ENCODE results near the gene CALHM5.

The CALHM5 gene

GRCh38 chr6:116468293-116468692 lies 43.1 kb upstream of the CALHM5 start:
- no peak for TF ChIP-seq CTCF (IDR thresholded peaks at IDR 0.05; ENCODE audit: insufficient read depth, low read depth, low read length, missing control alignments)
- no peak overlapping the region for H3K4me3 ChIP-seq (ENCODE audit: low read depth, low read length)
- DNase-seq (ENCODE audit: low read depth): no peak

DNA sequence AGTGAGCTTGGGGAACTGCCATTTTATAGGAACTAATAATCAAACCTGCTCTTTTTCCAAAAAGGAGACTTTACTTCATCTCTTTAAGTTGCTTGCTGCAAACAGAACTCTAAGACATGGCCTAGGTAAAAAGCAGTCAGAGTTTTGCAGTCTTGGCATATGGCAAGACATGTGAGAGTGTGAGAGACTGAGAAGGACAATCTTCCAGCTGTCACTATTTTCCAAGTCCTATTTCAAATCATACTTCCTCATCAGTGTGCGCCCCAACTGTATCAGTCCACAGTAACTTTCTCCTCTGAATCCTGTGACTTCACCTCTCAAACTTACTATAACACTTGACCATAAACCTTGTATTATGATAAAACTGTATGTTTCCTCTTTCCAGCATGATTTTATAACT lies 39.9 kb upstream of the CALHM5 start:
- no peak for TF ChIP-seq CTCF (IDR thresholded peaks at IDR 0.05; ENCODE audit: insufficient read depth, low read depth, low read length, missing control alignments)
- no peak overlapping the region for H3K4me3 ChIP-seq (ENCODE audit: low read depth, low read length)
- DNase-seq (ENCODE audit: low read depth): no peak

- DNase-seq (ENCODE audit: low read depth): no peak
- TF ChIP-seq CTCF (IDR thresholded peaks at IDR 0.05; ENCODE audit: insufficient read depth, low read depth, low read length, missing control alignments): no peak
- no peak overlapping the region for H3K4me3 ChIP-seq (ENCODE audit: low read depth, low read length)
These were observed 38.7 kb upstream of the CALHM5 start for GRCh38 chr6:116472706-116473105.

DNA sequence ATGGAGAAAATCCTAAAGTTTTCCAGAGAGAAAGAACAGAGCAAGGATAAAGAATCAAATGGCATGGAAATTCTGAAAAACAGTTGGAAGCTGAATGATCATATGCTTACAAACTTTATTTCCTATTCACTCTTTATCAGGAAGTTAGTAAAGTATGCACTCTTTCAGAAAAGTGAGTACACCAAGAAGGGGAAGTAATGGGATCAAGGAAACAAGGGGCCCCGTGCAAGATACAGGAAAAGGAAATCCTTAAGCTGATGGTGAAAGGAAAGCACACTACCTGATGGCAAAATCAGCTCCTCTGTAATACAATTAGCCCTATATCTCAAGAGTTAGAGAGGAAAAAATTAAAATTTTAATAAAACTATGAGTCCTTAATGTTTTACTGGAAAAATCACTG lies 36.3 kb upstream of the CALHM5 start:
- no peak overlapping the region for H3K4me3 ChIP-seq (ENCODE audit: low read depth, low read length)
- no peak for TF ChIP-seq CTCF (IDR thresholded peaks at IDR 0.05; ENCODE audit: insufficient read depth, low read depth, low read length, missing control alignments)
- DNase-seq (ENCODE audit: low read depth): no peak

DNA sequence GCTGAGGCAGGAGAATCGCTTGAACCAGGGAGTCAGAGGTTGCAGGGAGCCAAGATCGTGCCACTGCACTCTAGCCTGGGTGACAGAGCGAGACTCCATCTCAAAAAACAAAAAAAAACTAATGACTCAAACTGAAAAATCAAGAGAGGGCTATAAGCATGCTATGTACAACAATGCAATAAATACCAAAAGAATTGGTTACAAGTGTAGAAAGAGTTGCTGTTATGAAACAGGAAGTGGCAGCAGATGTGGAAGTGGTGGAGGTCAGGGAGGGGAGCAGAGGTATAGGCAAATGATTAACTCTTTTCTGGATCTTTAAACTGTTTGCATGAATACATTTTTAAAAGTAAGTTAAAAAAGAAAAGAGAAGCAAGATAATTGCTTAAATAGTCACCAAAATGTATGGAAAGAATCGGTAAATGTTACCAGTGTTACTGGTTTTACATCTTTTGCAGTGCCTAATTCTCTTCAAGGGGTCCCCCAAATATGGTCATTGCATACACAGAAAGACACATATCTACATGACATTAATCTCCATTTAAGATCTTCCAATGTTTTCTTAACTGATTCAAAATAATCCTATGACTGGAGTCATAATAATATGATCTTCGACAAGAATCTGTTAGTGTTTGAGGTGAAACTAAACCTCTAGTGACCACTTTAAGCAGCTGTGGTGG lies 35.3 kb upstream of the CALHM5 start:
- no peak for TF ChIP-seq CTCF (IDR thresholded peaks at IDR 0.05; ENCODE audit: insufficient read depth, low read depth, low read length, missing control alignments)
- no peak overlapping the region for H3K4me3 ChIP-seq (ENCODE audit: low read depth, low read length)
- peak; percentile 70 for DNase-seq (ENCODE audit: low read depth)

GRCh38 chr6:116482780-116483179 lies 28.7 kb upstream of the CALHM5 start:
- DNase-seq (ENCODE audit: low read depth): no peak
- TF ChIP-seq CTCF (IDR thresholded peaks at IDR 0.05; ENCODE audit: insufficient read depth, low read depth, low read length, missing control alignments): no peak
- no peak overlapping the region for H3K4me3 ChIP-seq (ENCODE audit: low read depth, low read length)

DNA sequence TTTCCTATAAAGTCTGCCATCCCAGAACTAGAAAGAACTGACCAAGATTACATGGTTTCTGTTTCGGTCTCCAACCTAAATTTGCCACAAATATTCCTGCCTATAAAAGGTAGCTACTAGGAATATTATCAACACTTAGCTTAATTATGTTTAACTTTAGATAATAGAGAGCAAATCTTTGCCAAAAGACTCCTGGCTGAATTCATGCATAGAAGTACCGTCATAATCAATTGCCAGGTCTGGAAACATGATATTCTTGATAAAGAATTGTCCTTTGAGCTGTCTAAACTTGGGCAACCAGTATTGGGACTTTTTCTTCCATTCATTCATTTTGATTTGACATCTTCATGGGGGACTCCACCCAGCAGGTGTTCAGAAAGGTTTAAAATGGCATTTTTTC lies 27.8 kb upstream of the CALHM5 start:
- H3K4me3 ChIP-seq (ENCODE audit: low read depth, low read length): no peak overlapping the region
- no peak for TF ChIP-seq CTCF (IDR thresholded peaks at IDR 0.05; ENCODE audit: insufficient read depth, low read depth, low read length, missing control alignments)
- no peak for DNase-seq (ENCODE audit: low read depth)

Measured in GM12865 (cell line).